Stimulated activated naive CD4-positive, alpha-beta T cell (primary cell): ENCODE data around the gene RNF215.
"Not testable (repeated sequence)": the region's sequence is repeated elsewhere in the genome, so short reads cannot be mapped to it uniquely, and the experiment has no call there.

Source experiments
- DNase-seq, 6 experiments: peaks; one replicate each; lab custom pipeline; 2025; lab: John Stamatoyannopoulos, UW

RNF215 gene

DNA sequence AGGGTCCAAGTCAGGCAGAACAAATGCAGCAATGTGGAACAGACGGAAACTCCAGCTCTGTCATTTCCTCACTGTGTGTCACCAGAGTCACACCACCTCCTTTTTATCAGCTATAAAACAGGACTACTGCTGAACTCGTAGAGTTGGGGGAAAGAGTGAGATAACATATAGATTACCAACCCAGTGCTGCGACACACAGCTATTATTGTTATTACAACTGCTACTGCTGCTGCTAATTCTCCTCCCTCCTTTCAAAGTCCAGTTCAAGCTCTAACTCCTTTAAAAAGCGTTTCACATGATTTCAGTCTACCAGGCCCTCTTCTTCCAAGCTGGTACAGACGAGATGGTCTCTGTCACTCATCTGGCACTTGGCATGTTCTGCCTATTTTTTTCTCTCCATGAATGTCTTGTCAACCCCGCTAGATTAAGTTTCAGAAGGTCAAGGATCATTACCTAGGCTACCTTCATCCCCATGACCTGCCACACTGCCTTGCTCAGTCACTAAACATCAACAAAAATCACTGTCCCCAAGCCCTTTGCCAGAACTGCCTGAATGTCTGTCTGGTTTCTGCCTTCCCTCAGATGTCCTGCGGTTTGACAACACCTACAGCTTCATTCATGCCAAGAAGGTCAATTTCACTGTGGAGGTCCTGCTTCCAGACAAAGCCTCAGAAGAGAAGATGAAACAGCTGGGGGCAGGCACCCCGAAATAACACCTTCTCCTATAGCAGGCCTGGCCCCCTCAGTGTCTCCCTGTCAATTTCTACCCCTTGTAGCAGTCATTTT, 34.7 kb upstream of the RNF215 start:
- DNase-seq: no peak

DNA sequence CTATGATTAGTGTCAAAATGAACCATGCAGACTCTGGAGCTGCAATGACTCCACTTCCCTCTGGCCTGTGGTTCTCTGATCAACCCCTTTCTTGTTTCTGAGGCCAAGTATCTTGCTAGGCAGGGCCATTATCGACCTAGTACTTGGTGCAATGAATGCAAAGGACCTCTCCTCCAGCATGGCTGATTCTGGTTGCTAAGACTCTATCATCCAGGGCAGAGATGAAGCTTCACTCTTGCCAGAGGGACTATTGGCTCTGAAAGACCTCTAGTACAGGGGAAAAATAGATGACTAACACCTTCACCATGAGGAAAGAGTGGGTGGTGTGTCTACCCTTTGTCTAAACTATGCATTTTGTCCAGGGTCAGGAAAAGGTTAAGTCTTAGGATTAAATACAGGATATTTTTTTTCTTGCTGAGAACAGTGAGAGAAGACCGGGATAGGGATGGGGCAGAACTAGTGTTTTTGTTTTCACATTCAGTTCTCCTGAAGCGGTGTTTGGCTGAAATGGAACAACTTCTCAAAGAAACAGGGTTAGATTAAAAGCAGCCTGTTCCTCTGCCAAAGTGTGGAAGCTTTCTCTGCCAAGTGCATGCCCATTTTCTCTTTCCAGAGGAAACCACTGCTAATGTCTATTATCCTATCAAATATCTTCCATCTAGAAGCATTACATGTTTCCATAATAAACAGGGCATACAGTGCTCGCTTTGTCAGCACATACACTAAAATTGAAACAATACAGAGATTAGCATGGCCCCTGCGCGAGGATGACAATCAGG, 33.3 kb upstream of the RNF215 start:
- DNase-seq: no peak

DNA sequence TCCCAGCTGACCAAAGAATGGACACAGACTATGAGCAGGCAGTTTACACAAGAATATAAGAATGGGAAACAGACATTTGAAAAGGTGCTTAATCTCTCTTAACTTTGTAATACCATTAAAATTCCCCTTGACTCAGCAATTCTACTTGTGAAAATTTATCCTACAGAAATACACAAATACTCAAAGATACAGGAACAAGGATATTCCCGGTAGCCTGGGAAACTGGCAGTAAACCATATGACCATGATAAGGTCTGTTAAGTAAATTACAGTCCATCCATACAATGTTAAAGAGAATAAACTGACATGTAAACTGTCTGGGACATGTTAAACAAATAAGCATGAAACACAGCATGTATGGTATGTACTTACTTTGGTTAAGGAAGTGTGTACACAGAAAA, 29.6 kb upstream of the RNF215 start:
- no peak for DNase-seq

DNA sequence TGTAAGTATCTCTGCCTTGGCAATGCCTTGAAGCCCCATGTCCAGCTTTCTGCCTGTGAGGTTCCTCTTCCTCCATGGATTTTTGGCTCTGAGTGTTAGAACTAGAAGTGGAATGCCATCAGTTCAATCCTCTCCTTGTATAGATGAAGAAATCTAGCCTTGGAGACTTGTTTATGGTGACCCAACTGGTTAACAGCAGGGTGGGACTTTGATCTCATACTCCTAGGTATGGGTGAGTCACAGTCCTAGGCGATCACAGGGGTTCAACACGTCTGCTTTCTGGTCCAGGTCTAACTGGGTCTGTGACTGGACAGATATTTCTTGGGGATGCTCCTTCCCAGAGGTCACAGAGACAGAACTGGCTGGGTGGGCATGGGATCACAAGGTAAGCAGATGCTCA, 29.2 kb upstream of the RNF215 start:
- DNase-seq: no peak

DNA sequence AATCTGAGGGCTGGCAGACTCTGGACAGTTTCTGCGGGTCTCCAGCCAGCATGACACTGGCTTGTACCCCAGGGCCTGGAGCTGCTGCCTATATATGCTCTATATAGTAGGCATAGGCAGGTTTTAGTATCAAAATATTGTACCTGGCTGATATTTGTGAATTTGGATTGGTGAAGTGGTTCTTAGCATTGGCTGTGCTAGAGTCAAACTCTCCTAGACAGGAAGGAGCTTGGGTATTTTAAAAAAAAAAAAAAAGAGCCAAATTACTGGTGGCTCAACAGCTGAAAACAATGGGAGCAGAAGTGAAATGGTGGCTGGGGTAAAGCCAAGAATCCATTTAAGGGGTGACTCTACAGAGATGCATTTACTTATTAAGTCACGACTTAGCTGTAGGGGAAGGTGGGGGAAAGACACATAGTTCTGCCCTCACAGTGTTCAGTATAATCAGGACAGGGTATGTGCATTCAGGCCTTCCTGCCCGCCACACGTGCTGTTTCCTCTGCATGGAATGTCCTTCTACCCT, 27.4 kb upstream of the RNF215 start:
- peak in 2 of 6 experiments; percentile 31 to 32 for DNase-seq

DNA sequence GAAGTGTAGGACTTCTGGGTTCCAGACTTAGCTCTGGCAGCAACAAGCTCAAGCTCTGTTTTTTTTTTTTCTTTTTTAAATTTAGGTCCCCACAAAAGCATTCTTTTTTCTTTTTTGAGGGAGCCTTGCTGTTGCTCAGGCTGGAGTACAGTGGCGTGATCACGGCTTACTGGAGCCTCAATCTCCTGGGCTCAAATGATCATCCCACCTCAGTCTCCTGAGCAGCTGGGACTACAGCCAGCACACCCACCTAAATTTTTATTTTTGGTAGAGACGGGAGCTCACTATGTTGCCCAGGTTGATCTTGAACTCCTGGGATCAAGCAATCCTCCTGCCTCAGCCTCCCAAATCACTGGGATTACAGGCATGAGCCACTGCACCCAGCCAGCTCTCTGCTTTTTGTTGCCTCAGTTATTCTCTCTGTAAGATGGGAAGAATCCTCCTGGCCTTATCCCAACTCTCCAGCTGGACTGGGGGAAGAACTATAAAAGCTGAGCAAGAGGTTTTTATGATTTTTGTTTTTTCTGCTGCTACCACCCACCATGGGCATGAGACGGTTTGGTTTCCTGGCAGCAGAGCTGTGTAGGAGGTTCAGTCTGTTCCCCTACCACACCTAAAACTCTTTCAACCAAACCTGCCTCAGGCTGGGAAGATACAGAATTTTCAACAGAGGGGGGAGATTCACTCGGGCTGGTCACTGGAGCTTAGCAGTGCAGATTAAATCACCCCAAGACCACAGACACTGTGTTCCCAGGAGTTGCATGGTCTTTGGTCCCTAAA, 26.7 kb upstream of the RNF215 start:
- DNase-seq: peak in 2 of 6 experiments; percentile 31 to 32

DNA sequence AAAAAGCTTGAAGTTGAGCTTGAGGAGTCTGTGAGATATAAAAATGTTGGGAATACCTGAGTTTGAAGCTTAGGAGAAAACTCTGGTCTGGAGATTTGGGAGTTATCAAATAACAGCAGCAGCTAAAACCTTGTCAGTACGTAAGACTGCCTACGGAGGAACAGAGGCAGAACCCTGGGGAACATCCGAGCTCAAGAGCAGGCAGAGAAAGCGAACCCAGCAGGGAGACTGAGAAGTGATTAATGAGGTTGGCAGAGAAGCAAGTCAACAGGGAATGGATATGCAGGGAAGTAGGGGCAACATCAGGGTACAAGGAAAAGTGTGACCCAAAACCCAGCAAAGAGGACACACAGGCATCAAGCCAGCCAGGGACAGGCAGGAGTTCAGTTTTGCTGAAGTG, 25.8 kb upstream of the RNF215 start:
- no peak for DNase-seq

DNA sequence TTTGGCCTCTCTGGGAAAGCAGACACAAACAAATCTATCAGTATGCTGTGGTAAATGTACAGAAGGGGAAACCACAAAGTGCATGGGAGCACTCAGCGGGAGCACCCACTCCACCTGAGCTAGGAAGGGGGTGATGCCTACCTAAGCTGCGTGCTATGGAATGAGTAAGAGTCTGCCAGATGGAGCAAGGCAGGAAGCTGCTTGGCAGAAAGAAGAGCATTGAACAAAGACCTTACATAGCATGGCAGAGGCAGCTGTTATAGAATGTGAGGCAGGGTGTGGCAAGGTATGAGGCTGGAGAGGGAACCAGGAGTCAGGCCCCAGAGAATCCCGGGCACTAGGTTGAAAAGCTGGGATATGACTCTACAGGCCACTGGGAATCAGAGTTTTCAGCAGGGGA, 24.6 kb upstream of the RNF215 start:
- DNase-seq: no peak

DNA sequence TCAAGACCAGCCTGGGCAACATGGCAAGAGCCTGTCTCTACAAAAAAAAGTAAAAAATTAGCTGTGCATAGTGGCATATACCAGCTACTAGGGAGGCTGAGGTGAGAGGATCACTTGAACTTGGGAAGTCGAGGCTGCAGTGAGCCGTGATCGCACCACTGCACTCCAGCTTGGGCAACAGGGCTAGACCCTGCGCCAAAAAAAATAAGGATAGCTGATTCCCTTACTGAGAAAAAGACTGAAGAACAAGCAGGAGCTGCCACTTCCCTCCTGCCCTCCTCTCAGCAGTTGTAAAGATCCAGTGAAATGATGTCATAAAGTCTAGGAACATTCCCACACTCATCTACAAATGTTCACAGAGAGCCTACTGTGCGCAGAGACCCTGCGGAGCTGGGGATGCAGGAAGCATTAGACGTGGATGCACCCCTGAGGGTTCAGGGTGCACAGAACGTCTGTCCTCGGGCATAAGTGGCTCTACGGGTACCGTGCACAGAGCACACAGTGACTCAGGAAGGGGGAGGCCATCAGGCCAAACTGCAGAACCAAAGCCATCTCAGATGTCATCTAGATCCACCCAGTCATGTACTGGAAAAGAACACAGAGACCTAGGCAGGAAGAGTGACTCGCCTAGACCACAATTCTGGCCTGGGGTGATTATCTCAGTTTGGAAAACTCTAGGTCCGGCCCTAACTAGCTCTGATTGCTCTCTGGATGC, 21.3 kb upstream of the RNF215 start:
- DNase-seq: no peak

DNA sequence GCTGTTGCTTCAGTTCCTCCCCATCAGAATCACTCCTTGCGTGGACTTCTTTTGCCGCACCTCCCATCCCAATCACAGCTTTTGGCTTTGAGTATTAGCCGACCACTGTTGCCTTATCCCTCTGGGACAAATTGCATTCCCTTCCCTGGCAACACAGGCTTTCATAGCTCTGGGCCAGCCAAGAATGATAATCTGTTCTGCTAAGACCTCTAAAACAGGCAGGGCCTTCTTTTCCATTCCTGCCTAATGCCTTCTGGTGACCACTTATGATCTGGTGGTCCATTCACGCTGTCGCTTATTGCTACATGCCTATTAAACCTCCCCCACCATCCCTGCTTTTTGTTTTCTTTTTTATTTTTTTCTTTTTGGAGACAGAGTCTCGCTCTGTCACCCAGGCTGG, 19.2 kb upstream of the RNF215 start:
- DNase-seq: no peak

DNA sequence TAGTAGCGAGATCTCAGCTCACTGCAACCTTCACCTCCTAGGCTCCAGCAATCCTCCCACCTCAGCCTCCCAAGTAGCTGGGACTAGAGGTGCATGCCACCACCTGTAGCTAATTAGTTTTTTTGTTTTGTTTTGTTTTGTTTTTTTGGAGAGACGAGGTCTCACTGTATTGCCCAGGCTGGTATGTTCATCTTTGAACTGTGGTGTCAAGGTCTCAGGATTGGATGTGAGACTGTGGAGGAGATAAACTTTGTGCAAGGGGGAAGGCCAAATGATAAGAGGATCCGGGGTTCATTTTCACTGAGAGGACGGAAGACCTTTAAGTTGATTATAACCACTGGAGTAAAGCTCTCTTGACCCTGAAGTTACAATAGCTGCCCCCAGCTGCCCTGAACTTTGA, 18.5 kb upstream of the RNF215 start:
- DNase-seq: no peak

DNA sequence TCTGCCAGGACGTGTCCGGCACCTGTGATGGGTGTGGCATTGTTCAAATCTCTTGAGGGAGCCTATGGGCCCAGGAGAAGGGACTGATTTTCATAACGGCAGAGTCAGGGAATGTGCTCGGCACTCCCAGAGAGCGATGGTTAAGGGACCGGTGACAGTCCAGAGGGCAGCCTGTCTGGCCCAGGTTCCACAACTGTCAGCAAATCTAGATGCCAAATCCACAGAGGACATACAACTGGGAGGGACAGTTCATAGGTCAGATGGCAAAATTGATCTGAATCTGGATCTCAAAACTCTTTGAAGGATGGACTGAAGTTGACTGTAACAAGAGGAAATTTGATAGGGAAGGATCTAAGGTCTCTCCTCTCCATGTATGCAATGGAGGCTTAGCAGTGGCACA, 17.1 kb upstream of the RNF215 start:
- DNase-seq: no peak

DNA sequence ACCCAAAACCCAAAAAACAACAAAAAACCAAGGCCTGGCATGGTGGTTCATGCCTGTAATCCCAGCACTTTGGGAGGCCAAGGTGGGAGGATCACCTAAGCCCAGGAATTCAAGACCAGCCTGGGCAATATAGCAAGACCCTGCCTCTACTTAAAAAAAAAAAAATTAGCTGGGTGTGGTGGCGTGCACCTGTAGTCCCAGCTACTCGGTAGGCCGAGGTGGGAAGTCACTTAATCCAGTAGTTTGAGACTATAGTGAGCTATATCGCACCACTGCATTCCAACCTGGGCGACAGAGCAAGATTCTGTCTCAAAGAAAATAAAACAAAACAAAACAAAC, 15.5 kb upstream of the RNF215 start:
- DNase-seq: not testable (repeated sequence)

DNA sequence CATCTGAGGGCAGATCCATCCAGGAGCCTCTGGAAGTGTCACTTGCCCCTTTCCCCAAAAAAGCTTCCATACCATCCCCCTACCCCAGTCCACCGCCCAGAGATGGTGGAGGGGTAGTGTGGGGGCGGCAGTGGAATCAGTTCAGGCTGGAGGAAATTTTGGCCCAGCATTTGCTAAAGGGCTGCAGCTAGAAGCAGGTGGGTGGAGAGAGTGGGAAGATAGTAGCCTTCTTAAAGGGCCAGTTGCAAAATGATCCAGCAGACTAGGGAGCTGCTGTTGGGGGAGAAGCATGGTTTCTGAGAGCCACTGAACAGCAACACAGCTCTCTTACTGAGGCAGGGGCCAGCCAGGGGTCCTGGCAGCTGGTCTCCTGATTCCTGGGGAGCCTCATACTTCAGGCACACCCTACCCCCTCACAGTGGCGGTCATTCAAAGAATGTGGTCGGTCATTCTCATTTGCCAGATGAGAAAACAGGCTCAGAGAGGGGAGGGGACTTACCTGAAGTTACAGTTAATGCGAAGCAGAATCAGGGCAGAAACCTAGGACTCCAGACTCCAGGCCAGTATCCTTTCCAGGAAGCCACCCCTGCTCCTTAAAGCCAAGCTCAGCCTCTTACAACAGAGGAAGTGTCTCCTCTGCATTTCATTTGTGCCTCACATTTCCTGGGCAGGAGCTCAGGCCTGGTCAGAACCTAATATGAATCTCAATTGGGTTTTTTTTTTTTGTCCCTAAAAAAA, 15.0 kb upstream of the RNF215 start:
- no peak for DNase-seq

DNA sequence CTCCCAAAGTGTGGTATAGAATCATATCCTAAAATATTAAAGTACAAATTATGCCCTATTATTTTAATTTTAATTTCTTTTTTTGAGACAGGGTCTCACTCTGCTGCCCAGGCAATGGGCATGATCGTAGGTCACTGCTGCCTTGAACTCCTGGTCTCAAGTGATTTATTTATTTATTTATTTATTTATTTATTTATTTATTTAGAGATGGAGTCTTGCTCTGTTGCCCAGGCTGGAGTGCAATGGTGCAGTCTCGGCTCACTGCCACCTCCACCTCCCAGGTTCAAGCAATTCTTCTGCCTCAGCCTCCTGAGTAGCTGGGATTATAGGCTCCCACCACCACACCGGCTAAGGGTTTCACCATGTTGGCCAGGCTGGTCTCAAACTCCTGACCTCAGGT, 13.8 kb upstream of the RNF215 start:
- not testable (repeated sequence) for DNase-seq

DNA sequence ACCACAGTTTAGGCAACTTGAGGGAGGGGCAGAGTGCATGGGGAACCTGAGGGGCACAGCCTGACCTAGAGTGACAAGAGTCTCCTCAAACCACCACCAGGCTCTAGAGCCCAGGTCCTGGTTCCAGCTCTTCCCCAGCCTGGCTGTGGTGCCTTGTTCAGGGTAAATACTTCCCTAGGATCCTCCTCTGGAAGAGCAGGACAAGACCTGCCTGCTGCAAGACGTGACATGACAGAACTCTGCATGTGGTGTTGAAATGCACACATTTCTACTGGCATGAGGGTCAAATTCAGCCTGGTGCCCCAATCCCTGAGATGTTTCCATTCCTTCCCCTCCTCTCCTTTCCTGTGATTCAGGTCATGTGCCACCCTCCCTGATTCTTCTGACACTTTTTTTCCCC, 12.9 kb upstream of the RNF215 start:
- no peak for DNase-seq

DNA sequence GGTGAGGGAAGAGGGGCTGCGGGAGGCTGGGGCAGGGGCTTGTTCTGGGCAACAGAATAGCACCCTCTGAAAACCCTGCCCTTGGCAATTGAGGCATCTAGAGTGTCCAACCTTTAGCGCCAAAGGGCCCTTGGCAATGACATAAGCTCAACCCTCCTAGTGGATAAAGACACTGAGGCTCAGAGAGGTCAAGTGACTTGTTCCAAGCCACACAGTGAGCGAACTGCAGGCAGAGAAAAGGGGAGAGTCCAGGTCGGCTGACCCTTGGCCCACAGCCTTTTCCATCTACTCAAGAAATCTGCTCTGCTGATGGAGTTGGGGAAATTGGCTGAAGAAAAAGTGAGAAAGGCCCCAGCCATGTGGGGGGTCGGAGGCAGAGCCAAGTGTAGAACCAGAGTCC, 12.5 kb upstream of the RNF215 start:
- no peak for DNase-seq

DNA sequence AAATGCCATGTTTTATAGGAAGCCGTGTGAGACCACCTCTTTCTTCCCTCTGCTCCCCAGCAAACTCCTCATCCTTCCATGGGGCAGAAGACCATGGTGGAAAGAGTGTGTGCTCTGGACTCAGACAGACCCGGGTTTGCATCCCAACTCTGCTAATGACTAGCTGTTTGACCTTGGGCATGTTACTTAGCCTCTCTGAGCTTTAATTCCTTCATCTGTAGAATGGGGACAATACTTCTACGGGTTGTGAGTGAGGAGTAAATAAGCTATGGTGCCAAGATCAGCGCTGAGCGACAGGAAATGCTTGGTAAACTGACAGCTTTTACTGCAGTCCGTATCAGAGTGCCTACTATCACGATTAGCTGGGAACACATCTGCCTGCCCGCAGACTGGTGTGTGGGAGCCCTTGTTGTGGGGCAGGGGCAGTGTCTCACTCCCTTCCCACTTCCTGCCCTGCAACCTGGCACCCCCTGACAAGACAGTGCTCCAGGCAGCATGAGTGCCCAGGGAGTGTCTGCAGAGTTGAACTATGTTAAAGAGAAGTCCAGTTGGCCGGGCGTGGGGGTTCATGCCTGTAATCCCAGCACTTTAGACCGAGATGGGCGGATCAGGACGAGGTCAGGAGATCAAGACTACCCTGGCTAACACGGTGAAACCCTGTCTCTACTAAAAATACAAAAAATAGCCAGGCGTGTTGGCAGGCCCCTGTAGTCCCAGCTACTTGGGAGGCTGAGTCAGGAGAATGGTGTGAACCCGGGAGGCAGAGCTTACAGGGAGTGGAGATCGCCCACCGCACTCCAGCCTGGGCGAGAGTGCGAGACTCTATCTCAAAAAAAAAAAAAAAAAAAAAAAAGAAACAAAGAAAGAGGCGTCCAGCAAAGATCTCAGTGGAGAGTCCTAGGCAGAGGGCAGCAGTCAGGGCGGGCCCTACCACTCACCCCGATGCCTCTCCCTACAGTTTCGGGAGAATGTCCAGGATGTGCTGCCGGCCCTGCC, 11.8 kb upstream of the RNF215 start:
- peak in 1 of 6 experiments; percentile 23 for DNase-seq

DNA sequence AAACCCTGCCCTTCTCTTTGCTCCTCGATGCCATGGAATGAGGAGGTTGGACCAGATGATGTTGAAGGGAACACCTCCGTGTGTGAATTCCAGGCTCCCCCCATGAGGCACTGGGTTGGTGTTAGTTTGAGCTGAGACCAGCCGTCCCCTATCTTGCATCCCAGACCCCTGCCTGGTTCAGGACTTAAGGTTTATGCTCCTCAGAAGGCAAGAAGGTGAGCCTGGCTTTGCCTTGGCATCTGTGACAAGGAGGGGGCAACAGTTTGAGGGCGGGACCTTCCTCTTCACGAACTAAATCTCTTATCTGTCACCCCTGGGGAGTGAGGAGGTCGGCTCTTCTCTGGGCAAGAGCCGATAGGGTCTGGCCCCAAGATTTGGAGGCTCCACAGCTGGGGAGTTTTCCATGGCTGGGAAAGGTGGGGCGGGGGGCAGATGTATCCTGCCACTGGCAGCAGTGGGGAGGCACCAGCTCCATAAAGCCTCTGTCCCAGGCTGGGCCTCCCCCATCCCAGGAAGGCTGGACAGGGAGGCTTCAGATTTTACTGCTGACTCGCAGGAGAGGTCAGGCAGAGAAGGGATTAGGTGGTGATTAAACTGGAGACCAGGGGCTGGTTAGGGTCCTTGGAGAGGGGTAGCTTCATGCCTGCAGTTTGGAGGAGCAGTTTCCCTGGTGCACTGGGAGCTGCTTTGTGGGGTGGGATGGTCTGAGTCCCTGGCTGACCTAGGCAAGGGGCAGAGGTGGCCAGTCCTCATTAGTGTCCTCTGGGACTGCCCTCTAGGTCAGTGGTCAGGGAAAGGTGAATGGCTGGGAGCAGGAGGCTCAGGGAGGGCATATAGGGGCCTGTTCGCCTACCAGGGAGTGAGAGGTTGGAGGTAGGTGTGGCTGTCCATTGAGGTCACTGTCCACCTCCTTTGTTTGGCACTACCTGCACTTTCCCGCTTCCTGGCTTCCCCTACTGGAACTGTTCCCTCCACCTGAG, 10.7 kb upstream of the RNF215 start:
- no peak for DNase-seq
